GM19452 (cell line): Measurements from ENCODE around the gene TBXT.

ENCODE experiments used
- ATAC-seq: cut with Tn5 transposase; IDR thresholded peaks from one replicate; pipeline ENCODE4 v1.9.1; 2021; ENCODE audit not compliant: unreplicated experiment

Gene TBXT

GRCh38 chr6:166119116-166119911, 48.3 kb downstream of the TBXT start:
- no peak for ATAC-seq

DNA sequence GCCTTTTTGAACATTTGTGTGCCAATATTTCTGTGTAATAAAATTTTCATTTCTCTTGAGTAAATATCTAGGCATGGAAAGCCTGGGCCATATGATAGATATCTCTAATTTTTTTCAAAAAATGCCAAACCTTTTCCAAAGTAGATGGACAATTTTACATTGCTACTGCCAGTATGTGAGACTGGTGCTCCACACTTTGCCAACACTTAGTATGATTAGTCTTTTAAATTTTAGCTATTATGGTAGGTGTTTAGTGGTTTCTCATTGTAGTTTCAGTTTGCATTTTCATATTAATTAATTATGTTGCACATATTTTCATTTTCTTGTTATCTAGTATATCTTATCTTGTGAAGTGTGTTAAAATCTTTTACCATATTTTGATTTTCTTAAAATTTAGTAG, 52.0 kb downstream of the TBXT start:
- no peak for ATAC-seq

GRCh38 chr6:166112580-166112979, 55.1 kb downstream of the TBXT start:
- no peak for ATAC-seq

GRCh38 chr6:166109608-166110007, 58.0 kb downstream of the TBXT start:
- ATAC-seq = no peak
